Endothelial cell of umbilical vein (primary cell): ENCODE results near the gene UBTD2. TPM values are rescaled to one million over a fixed set of nuclear protein-coding genes. Genes with fewer than 3 reads are reported as not detected.
A peak's percentile ranks its signal among the peaks of the same experiment; 100 is the strongest.

Experiments used
- BruUV-seq: library from RNA; stranded (reverse); fragments of 400-500 nt; replicated peaks from 2 replicates; lab custom pipeline; 2021; lab: Mats Ljungman, UMichigan
- CTCF ChIA-PET: fragments of 300-600, 350-600 bp; sonication (Branson Sonifier 250); formaldehyde crosslinking; loops from one replicate; lab custom pipeline; 2021; ENCODE audit warnings: antibody characterized with exemption, inconsistent platforms; lab: Charles Lee
- POLR2A ChIA-PET: fragments of 300-600, 350-600 bp; sonication (Branson Sonifier 250); formaldehyde crosslinking; loops from one replicate; lab custom pipeline; 2021; ENCODE audit warnings: antibody characterized with exemption, inconsistent platforms; lab: Charles Lee
- DNase-seq: peaks from one replicate; pipeline ENCODE4 v3.0.0-alpha.2; 2011; ENCODE audit warnings: low read depth, low spot score
- FAIRE-seq: peaks from 2 replicates; lab custom pipeline; 2011; peaks lifted over from hg19 to GRCh38; lab: Jason Lieb, UNC
- H2AFZ ChIP-seq: 2 replicates; pipeline ENCODE4 v1.6.0; 2012; ENCODE audit warnings: low read depth, low read length, control low read depth, inconsistent platforms
- H3K27ac ChIP-seq: 2 replicates; pipeline ENCODE4 v1.5.1; 2011; ENCODE audit warnings: low read depth, mild to moderate bottlenecking, control low read depth, low read length, moderate library complexity; ENCODE audit not compliant: insufficient read depth
- H3K27me3 ChIP-seq, 2 experiments: 2 replicates each; pipeline versions ENCODE4 v1.6.0 to v1.6.1; 2011; ENCODE audit warnings: low read length in 2 of 2, mixed read lengths in 1 of 2; ENCODE audit not compliant: control insufficient read depth in 2 of 2, insufficient read depth in 2 of 2
- H3K36me3 ChIP-seq, 2 experiments: 2 replicates in 1 of 2; 3 replicates in 1 of 2; pipeline ENCODE4 v1.5.1; 2011; ENCODE audit warnings: low read length in 2 of 2, mild to moderate bottlenecking in 1 of 2, moderate library complexity in 1 of 2; ENCODE audit not compliant: control insufficient read depth in 2 of 2, insufficient read depth in 2 of 2; ENCODE audit errors: extremely low read depth in 1 of 2
- H3K4me1 ChIP-seq: 3 replicates; pipeline ENCODE4 v1.5.1; 2011; ENCODE audit warnings: mild to moderate bottlenecking, low read length; ENCODE audit not compliant: control insufficient read depth, insufficient read depth; ENCODE audit errors: extremely low read depth
- H3K4me2 ChIP-seq: 2 replicates; pipeline ENCODE4 v1.6.1; 2011; ENCODE audit warnings: low read length, control low read depth, mixed read lengths; ENCODE audit not compliant: insufficient read depth
- H3K4me3 ChIP-seq, 3 experiments: fragments of 200-600 bp in 1 of 3; sonication (generic), shearing (Covaris generic) in 1 of 3; replicated peaks in 1 of 3; 2 replicates each; pipeline ENCODE4 v1.5.1; 2011 to 2016; ENCODE audit warnings: control low read depth in 3 of 3, low read length in 3 of 3, mild to moderate bottlenecking in 2 of 3, inconsistent platforms in 1 of 3, low read depth in 1 of 3, moderate library complexity in 1 of 3; ENCODE audit not compliant: insufficient read depth in 1 of 3
- H3K79me2 ChIP-seq: 2 replicates; pipeline ENCODE4 v1.6.0; 2012; ENCODE audit warnings: low read length, inconsistent platforms; ENCODE audit not compliant: control insufficient read depth, insufficient read depth
- H3K9ac ChIP-seq: replicated peaks from 2 replicates; pipeline ENCODE3; 2011; ENCODE audit warnings: low read length, control low read depth; ENCODE audit not compliant: insufficient read depth; ENCODE audit errors: extremely low read depth
- H3K9me1 ChIP-seq: replicated peaks from 3 replicates; pipeline ENCODE4 v1.6.0; 2011; ENCODE audit warnings: mild to moderate bottlenecking, low read length; ENCODE audit not compliant: control insufficient read depth, insufficient read depth; ENCODE audit errors: extremely low read depth
- H3K9me3 ChIP-seq: replicated peaks from 2 replicates; pipeline ENCODE4 v1.5.1; 2012; ENCODE audit warnings: low read length, inconsistent platforms; ENCODE audit not compliant: control insufficient read depth, insufficient read depth
- H4K20me1 ChIP-seq: replicated peaks from 2 replicates; pipeline ENCODE3; 2011; ENCODE audit warnings: mild to moderate bottlenecking, low read length; ENCODE audit not compliant: control insufficient read depth, insufficient read depth; ENCODE audit errors: extremely low read depth
- EZH2 ChIP-seq: IDR thresholded peaks from 2 replicates; pipeline ENCODE4 v1.6.1; 2012; ENCODE audit warnings: borderline replicate concordance, low read depth, mild to moderate bottlenecking, moderate library complexity, low read length, inconsistent platforms; ENCODE audit not compliant: severe bottlenecking
- FOS ChIP-seq: IDR thresholded peaks from 2 replicates; pipeline ENCODE4 v1.6.1; 2011; ENCODE audit warnings: mild to moderate bottlenecking, low read length, moderate library complexity, borderline replicate concordance; ENCODE audit not compliant: insufficient read depth
- GATA2 ChIP-seq: IDR thresholded peaks from 2 replicates; pipeline ENCODE4 v1.7.0; 2011; ENCODE audit warnings: low read depth, mild to moderate bottlenecking, moderate library complexity, mixed read lengths, low read length; ENCODE audit not compliant: insufficient read length, insufficient read depth
- JUN ChIP-seq: IDR thresholded peaks from 2 replicates; pipeline ENCODE4 v1.6.1; 2011; ENCODE audit warnings: borderline replicate concordance, low read depth; ENCODE audit not compliant: insufficient read length, insufficient read depth
- MYC ChIP-seq: IDR thresholded peaks from one replicate; pipeline ENCODE4 v1.6.1; 2011; ENCODE audit warnings: mild to moderate bottlenecking, low read depth, low read length
- POLR2A ChIP-seq: IDR thresholded peaks from 2 replicates; pipeline ENCODE4 v1.6.1; 2012; ENCODE audit warnings: low read depth, mild to moderate bottlenecking, control low read depth, low read length
- POLR2AphosphoS5 ChIP-seq: IDR thresholded peaks from 2 replicates; pipeline ENCODE4 v1.6.1; 2012; ENCODE audit warnings: low read depth, mild to moderate bottlenecking, control low read depth, low read length, moderate library complexity; ENCODE audit not compliant: insufficient read depth
- dilution Hi-C: fragments of 300-500 bp; cut with MboI; formaldehyde crosslinking; loops from one replicate; pipeline ENCODE4 v1.15.0; 2019; ENCODE audit warnings: low sequenced_read_pairs; ENCODE audit not compliant: extremely low pct_ligation_motif_present
- intact Hi-C: fragments of 100-400 bp; cut with micrococcal nuclease; formaldehyde crosslinking; loops from one replicate; pipeline ENCODE4 v1.10.0; 2022
- polyA plus RNA-seq, 4 experiments: library from polyadenylated mRNA; depleted of rRNA in 3 of 4; stranded (reverse) in 3 of 4; unstranded in 1 of 4; fragments of >200 nt; gene quantifications; 2 replicates each; pipeline versions ENCODE4 v1.2.1 to v1.2.3, GENCODE V29; 2011 to 2012; ENCODE audit warnings: missing spikeins in 1 of 4
- total RNA-seq: library from RNA; stranded (reverse); gene quantifications from 2 replicates; pipeline ENCODE4 v1.2.3, GENCODE V29; 2021
- TF ChIP-seq, protein P1 (sequence below): IDR thresholded peaks from 2 replicates; pipeline ENCODE4 v1.6.1; 2011; ENCODE audit not compliant: insufficient read depth, insufficient read length
- TF ChIP-seq, protein P2 (sequence below), 2 donors: IDR thresholded peaks; 1 replicate in 1 of 2; 2 replicates in 1 of 2; pipeline ENCODE4 v1.5.1; 2011; ENCODE audit warnings: low read length in 2 of 2, mild to moderate bottlenecking in 2 of 2, moderate library complexity in 2 of 2, control low read depth in 1 of 2, inconsistent platforms in 1 of 2, low read depth in 1 of 2; ENCODE audit not compliant: insufficient read depth in 1 of 2; ENCODE audit errors: extremely low read depth in 1 of 2

The UBTD2 gene
- total and polyA plus RNA-seq, 2 donors (not counting 3 experiments of a cell fraction or from before 2014, with no cell fraction given): 10.1 to 22.6 TPM

DNA sequence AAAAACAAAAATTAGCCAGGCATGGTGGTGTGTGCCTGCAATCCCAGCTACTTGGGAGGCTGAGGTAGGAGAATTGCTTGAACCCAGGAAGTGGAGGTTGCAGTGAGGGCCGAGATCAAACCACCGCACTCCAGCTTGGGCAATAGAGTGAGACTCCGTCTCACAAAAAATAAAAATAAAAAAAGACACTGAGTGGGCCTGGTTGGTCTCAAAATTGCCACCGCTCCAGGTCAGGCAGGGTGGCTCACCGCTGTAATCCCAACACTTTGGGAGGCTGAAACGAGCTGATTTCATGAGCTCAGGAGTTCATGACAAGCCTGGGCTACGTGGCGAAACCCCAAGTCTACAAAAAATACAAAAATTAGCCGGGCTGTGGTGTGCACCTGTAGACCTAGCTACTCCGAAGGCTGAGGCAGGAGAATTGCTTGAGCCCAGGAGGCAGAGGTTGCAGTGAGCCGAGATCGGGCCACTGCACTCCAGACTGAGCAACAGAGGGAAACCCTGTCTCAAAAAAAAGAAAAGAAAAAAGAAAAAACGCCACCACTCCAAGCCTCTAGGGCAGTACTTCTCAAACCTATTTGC lies 97.4 kb downstream of the UBTD2 start:
- CTCF ChIA-PET: interaction anchor here (0.8 to 5.0 kb wide), 6 partner anchors 30 to 184 kb away, joined by 3 to 142 read pairs (median 3); no protein-coding TSS in a partner anchor
- peaks cover 15% of the 10 kb centered on the region for H3K79me2 ChIP-seq
- peaks cover 16% of the 10 kb centered on the region for H3K4me1 ChIP-seq
- TF ChIP-seq, protein P1, sequence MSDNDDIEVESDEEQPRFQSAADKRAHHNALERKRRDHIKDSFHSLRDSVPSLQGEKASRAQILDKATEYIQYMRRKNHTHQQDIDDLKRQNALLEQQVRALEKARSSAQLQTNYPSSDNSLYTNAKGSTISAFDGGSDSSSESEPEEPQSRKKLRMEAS: no peak
- no peak for TF ChIP-seq GATA2
- TF ChIP-seq, protein P2, sequence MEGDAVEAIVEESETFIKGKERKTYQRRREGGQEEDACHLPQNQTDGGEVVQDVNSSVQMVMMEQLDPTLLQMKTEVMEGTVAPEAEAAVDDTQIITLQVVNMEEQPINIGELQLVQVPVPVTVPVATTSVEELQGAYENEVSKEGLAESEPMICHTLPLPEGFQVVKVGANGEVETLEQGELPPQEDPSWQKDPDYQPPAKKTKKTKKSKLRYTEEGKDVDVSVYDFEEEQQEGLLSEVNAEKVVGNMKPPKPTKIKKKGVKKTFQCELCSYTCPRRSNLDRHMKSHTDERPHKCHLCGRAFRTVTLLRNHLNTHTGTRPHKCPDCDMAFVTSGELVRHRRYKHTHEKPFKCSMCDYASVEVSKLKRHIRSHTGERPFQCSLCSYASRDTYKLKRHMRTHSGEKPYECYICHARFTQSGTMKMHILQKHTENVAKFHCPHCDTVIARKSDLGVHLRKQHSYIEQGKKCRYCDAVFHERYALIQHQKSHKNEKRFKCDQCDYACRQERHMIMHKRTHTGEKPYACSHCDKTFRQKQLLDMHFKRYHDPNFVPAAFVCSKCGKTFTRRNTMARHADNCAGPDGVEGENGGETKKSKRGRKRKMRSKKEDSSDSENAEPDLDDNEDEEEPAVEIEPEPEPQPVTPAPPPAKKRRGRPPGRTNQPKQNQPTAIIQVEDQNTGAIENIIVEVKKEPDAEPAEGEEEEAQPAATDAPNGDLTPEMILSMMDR (IDR thresholded peaks at IDR 0.05; ENCODE audit: extremely low read depth in 1 of 2, insufficient read depth in 1 of 2, low read depth in 1 of 2, low read length in 2 of 2): no peak
- no peak for TF ChIP-seq POLR2AphosphoS5
- TF ChIP-seq POLR2A: no peak
- TF ChIP-seq MYC: no peak
- TF ChIP-seq EZH2: no peak
- no peak for TF ChIP-seq FOS
- TF ChIP-seq JUN: no peak
- H3K27ac ChIP-seq: no peak overlapping the region
- no peaks in the 10 kb centered on the region for H3K9me3 ChIP-seq
- no peak overlapping the region for H3K9ac ChIP-seq
- TSS peak; percentile 17 for BruUV-seq
- dilution Hi-C loops: no loop called here
- intact Hi-C loops: loop anchor here (5.0 kb wide), 2 partner anchors 44 to 266 kb away; partner anchors contain the start of gene SH3PXD2B
- no peak for FAIRE-seq
- H3K9me1 ChIP-seq: no peaks in the 10 kb centered on the region
- peaks cover 0 to 2% of the 10 kb centered on the region in 2 experiments for H3K27me3 ChIP-seq
- no peak for DNase-seq
- no peak overlapping the region for H2AFZ ChIP-seq
- H3K4me2 ChIP-seq: peak overlapping the region; percentile 82
- peak overlapping the region in 1 of 3 experiments; percentile 74 for H3K4me3 ChIP-seq
- H4K20me1 ChIP-seq: no peaks in the 10 kb centered on the region
- POLR2A ChIA-PET: interaction anchor here (0.5 to 0.6 kb wide), 2 partner anchors 81 to 95 kb away, joined by 5 to 15 read pairs; no protein-coding TSS in a partner anchor
- no peaks in the 10 kb centered on the region for H3K36me3 ChIP-seq
